SK-N-SH (cell line): ENCODE measurements around the gene MPPED2.

Source experiments
- EP300 ChIP-seq, 2 experiments: IDR thresholded peaks; 2 replicates each; pipeline versions ENCODE4 v1.4.0 to v1.6.1; 2012; ENCODE audit warnings: borderline replicate concordance in 1 of 2, low read depth in 1 of 2, low read length in 1 of 2
- IRF3 ChIP-seq: fragments of 150-350 bp; IDR thresholded peaks from 2 replicates; pipeline ENCODE4 v1.6.1; 2016; ENCODE audit warnings: mild to moderate bottlenecking, low read depth, low read length
- USF2 ChIP-seq: fragments of 150-350 bp; IDR thresholded peaks from 2 replicates; pipeline ENCODE4 v1.6.1; 2017; ENCODE audit warnings: antibody characterized with exemption, low read length, low read depth, borderline replicate concordance
- ZBTB33 ChIP-seq: IDR thresholded peaks from 2 replicates; pipeline ENCODE4 v1.4.0; 2012; ENCODE audit warnings: low read depth, borderline replicate concordance

GRCh38 chr11:30560206-30561106 is 25.7 kb downstream of the MPPED2 start:
- TF ChIP-seq IRF3 = no peak
- TF ChIP-seq USF2 = no peak
- TF ChIP-seq ZBTB33 = no peak
- TF ChIP-seq EP300 (IDR thresholded peaks at IDR 0.05; ENCODE audit: borderline replicate concordance in 1 of 2, low read depth in 1 of 2, low read length in 1 of 2) = no peak
